SH-SY5Y (cell line): ENCODE results near the gene DEDD2.

Experiments used
- GATA2 ChIP-seq: IDR thresholded peaks from 2 replicates; pipeline ENCODE4 v1.6.1; 2011; ENCODE audit warnings: mild to moderate bottlenecking, low read depth, low read length
- GATA3 ChIP-seq: IDR thresholded peaks from 2 replicates; pipeline ENCODE4 v1.6.1; 2011; ENCODE audit warnings: low read depth, mild to moderate bottlenecking, low read length, moderate library complexity

GRCh38 chr19:42176649-42176989, 40.9 kb downstream of the DEDD2 start:
- TF ChIP-seq GATA3, result no peak
- TF ChIP-seq GATA2, result no peak
